Pancreas (tissue), 10 donors: ENCODE measurements around the gene MRPS35. TPM values are rescaled to one million over a fixed set of nuclear protein-coding genes. Genes with fewer than 3 reads are reported as not detected.

Source experiments
- ATAC-seq, 4 donors: fragments of 200-7000 bp; cut with Tn5 transposase; one replicate each; pipeline versions ENCODE4 v1.8.0 to v1.9.1; 2020; ENCODE audit warnings: mild to moderate bottlenecking in 4 of 4, moderate library complexity in 4 of 4
- DNase-seq, 6 donors: peaks; one replicate each; pipeline ENCODE4 v3.0.0-alpha.2; 2020
- FAIRE-seq: peaks from 2 replicates; lab custom pipeline; 2012; peaks lifted over from hg19 to GRCh38; lab: Jason Lieb, UNC
- H3K27ac ChIP-seq, 4 donors: fragments of 200-600 bp; sonication (generic); 1 replicate in 3 of 4; 2 replicates in 1 of 4; pipeline versions ENCODE4 v1.5.0 to v1.8.0; 2020
- H3K27me3 ChIP-seq, 4 donors: fragments of 200-600 bp; one replicate each; pipeline ENCODE4 v1.8.0; 2021
- H3K36me3 ChIP-seq, 3 donors: fragments of 200-600 bp; sonication (generic) in 1 of 3; one replicate each; pipeline versions ENCODE4 v1.5.0 to v1.8.0; 2020 to 2021
- H3K4me1 ChIP-seq, 3 donors: fragments of 200-600 bp; one replicate each; pipeline ENCODE4 v1.8.0; 2021
- H3K4me3 ChIP-seq, 4 donors: fragments of 200-600 bp; sonication (generic) in 2 of 4; one replicate each; pipeline versions ENCODE4 v1.5.0 to v1.8.0; 2020 to 2021
- H3K9me3 ChIP-seq, 4 donors: fragments of 200-600 bp; one replicate each; pipeline ENCODE4 v1.8.0; 2021
- WGBS, 2 donors: extraction: QIAGEN DNeasy Blood & Tissue Kit; methylation state at CpG; one replicate each; pipeline ENCODE4 v1.1.7; 2013; 5-methylcytosine and 5-hydroxymethylcytosine counted together
- intact Hi-C, 3 donors: fragments of 100-400 bp; cut with DNase I; formaldehyde crosslinking; loops; one replicate each; pipeline versions ENCODE4 v1.11.1 to v1.14.2; 2022
- polyA plus RNA-seq, 2 donors: library from polyadenylated mRNA; stranded (reverse); fragments of 200-250 nt; gene quantifications; one replicate each; pipeline ENCODE4 v1.2.3, GENCODE V29; 2013
- total RNA-seq, 6 donors: library from RNA; stranded (reverse); fragmentation: NEBNext Ultra II Directional in 4 of 6; extraction: Animal tissue kit (Norgen Biotek cat#: 25700) in 4 of 6; gene quantifications; one replicate each; pipeline versions ENCODE4 v1.2.1 to v1.2.4, GENCODE V29; 2021 to 2023
- TF ChIP-seq, protein P1 (sequence below), 4 donors: fragments of 200-600 bp; sonication (generic) in 3 of 4; IDR thresholded peaks; one replicate each; pipeline versions ENCODE4 v1.5.0 to v1.8.0; 2021; ENCODE audit warnings: antibody characterized with exemption in 4 of 4
- donor health status: healthy with polysubstance abuse.
- donor health status: DM: no; HTN: no; CAD: no; lungs with moderate emphysema.
- donor health status: DM: no; HTN: no; CAD: no.
- donor health status: control.
- donor health status: control.
- donor health status: Bipolar disorder and iron deficiency.
- donor health status: DM: yes; HTN: yes; CAD: no.
- donor health status: DM: no; HTN: no; CAD: no.
- donor health status: DM: no; HTN: no; CAD: no.
- donor health status: DM: yes; HTN: yes; CAD: no.

Gene MRPS35
- total and polyA plus RNA-seq, 8 donors: 8.2 to 21.4 (median 14.9) TPM

- DNase-seq (no peak), ATAC-seq (no peak), FAIRE-seq (no peak)
- Histone ChIP-seq H3K4me3 (no peak overlapping the region), H3K27ac (no peak overlapping the region), H3K4me1 (no peaks in the 10 kb centered on the region), H3K9me3 (no peaks in the 10 kb centered on the region), H3K27me3 (no peaks in the 10 kb centered on the region), H3K36me3 (no peaks in the 10 kb centered on the region)
- intact Hi-C loops: no loop called here
- WGBS, 2 donors: 87 to 96% methylated on average over 2 of the region's 2 CpGs
- TF ChIP-seq, protein P1, sequence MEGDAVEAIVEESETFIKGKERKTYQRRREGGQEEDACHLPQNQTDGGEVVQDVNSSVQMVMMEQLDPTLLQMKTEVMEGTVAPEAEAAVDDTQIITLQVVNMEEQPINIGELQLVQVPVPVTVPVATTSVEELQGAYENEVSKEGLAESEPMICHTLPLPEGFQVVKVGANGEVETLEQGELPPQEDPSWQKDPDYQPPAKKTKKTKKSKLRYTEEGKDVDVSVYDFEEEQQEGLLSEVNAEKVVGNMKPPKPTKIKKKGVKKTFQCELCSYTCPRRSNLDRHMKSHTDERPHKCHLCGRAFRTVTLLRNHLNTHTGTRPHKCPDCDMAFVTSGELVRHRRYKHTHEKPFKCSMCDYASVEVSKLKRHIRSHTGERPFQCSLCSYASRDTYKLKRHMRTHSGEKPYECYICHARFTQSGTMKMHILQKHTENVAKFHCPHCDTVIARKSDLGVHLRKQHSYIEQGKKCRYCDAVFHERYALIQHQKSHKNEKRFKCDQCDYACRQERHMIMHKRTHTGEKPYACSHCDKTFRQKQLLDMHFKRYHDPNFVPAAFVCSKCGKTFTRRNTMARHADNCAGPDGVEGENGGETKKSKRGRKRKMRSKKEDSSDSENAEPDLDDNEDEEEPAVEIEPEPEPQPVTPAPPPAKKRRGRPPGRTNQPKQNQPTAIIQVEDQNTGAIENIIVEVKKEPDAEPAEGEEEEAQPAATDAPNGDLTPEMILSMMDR (IDR thresholded peaks at IDR 0.05): no peak
Measured at GRCh38 chr12:27762757-27763156, 52.1 kb downstream of the MRPS35 start.

DNA sequence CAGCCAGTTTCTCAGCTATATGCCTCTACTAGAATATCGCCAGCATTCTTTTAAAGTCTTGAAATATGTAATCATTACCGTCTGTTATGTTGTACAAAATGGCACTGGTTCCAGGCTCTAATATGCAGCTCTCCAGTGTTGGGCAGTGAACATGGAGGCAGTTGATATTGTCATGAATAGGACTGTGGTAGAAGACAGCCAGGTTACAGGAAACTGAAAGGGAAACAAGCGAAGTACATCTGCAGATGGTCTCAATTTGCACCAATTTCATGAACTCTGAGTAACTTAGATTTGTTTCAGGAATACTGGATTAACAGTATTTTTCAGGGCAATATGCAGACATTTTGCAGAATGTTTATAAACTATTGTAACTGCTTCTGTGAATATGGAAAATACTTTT is 56.0 kb downstream of the MRPS35 start:
- H3K36me3 ChIP-seq: no peaks in the 10 kb centered on the region
- no peak overlapping the region for H3K27ac ChIP-seq
- no peaks in the 10 kb centered on the region for H3K4me1 ChIP-seq
- ATAC-seq (no peak), DNase-seq (no peak), FAIRE-seq (no peak)
- H3K27me3 ChIP-seq: no peaks in the 10 kb centered on the region
- TF ChIP-seq, protein P1 (IDR thresholded peaks at IDR 0.05): no peak
- intact Hi-C loops: no loop called here
- WGBS, 2 donors: 92 to 93% methylated on average over 3 of the region's 3 CpGs
- no peak overlapping the region for H3K4me3 ChIP-seq
- H3K9me3 ChIP-seq: no peaks in the 10 kb centered on the region

- ATAC-seq (no peak), FAIRE-seq (no peak), DNase-seq (no peak)
- no peaks in the 10 kb centered on the region for H3K27me3 ChIP-seq
- no peaks in the 10 kb centered on the region for H3K36me3 ChIP-seq
- intact Hi-C loops: no loop called here
- 85% methylated on average over 8 of the region's 8 CpGs for WGBS, 2 donors
- no peak overlapping the region for H3K27ac ChIP-seq
- no peak overlapping the region for H3K4me3 ChIP-seq
- TF ChIP-seq, protein P1 (IDR thresholded peaks at IDR 0.05): no peak
- H3K4me1 ChIP-seq: no peaks in the 10 kb centered on the region
- H3K9me3 ChIP-seq: no peaks in the 10 kb centered on the region
Measured at GRCh38 chr12:27769142-27769673, 58.6 kb downstream of the MRPS35 start.

DNA sequence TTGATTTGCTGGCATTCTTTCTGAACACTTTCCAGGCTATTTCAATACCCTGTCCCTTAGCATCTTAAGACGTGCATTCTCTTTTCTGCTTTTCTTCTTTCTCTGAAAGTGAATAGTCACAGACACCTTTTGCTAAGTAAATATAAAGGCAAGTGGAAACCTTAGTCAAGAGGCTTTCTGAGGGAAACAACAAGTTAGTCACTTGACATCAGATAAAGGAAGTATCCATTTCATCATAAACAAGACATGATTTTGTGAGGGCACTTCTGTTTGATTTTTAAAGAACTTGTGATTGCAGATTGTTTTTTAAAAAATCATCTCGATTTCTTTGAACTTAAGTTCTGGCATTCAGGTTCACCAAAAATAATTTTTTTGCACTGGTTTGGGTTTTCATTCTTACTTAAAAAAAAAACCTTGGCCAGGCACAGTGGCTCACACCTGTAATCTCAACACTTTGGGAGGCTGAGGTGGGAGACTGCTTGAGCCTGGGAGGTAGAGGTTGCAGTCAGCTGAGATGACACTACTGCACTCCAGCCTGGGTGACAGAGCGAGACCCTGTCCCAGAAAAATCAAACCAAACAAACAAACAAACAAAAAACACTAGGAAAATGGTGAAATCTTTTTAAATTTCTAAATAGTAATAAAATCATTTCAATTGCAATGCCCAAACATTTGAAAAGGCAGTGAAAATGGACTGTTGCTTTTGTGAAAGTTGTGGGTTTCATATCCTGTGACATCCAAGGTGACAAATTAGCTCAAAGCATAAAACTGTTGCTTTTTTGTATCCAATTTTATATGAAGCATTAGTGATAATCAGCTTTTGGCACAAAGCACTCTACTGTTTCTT is 61.1 kb downstream of the MRPS35 start:
- no peak overlapping the region for H3K4me3 ChIP-seq
- no peaks in the 10 kb centered on the region for H3K27me3 ChIP-seq
- intact Hi-C loops: no loop called here
- WGBS, 2 donors: 82 to 85% methylated on average over 3 of the region's 3 CpGs
- no peak overlapping the region for H3K27ac ChIP-seq
- DNase-seq (no peak), ATAC-seq (no peak), FAIRE-seq (no peak)
- TF ChIP-seq, protein P1 (IDR thresholded peaks at IDR 0.05): no peak
- H3K9me3 ChIP-seq: no peaks in the 10 kb centered on the region
- H3K4me1 ChIP-seq: no peaks in the 10 kb centered on the region
- no peaks in the 10 kb centered on the region for H3K36me3 ChIP-seq
